DOHH2 (cell line): ENCODE data around the gene MTARC1.

ENCODE experiments used
- CTCF ChIP-seq: fragments of 200-600 bp; sonication (generic); IDR thresholded peaks from one replicate; pipeline ENCODE4 v1.5.1; 2014; ENCODE audit warnings: antibody characterized with exemption, mild to moderate bottlenecking, low read depth, low read length; ENCODE audit not compliant: poor library complexity, severe bottlenecking
- EZH2phosphoT487 ChIP-seq: fragments of 200-600 bp; sonication (generic); IDR thresholded peaks from 2 replicates; pipeline ENCODE4 v1.6.1; 2017; ENCODE audit warnings: borderline replicate concordance, mild to moderate bottlenecking, antibody characterized with exemption, low read length, moderate library complexity, mixed read lengths

- TF ChIP-seq CTCF: no peak
- no peak for TF ChIP-seq EZH2phosphoT487
Observed at GRCh38 chr1:220808345-220809186, 21.9 kb downstream of the MTARC1 start.
